Activated T-cell treated with anti-CD3 and anti-CD28 coated beads, Interleukin-2, amount 50 U/mL, for 24 hours (primary cell): ENCODE data around the gene EXOC6.
"Not testable (repeated sequence)": the region's sequence is repeated elsewhere in the genome, so short reads cannot be mapped to it uniquely, and the experiment has no call there.

ENCODE experiments used
- DNase-seq: peaks from one replicate; pipeline ENCODE4 v3.0.0-alpha.2; 2020
- H3K27ac Mint-ChIP-seq: 2 replicates; pipeline ENCODE4 v1.8.0; 2020; ENCODE audit warnings: mild to moderate bottlenecking, mixed read lengths
- H3K27me3 Mint-ChIP-seq: 2 replicates; pipeline ENCODE4 v1.8.0; 2020; ENCODE audit warnings: mixed read lengths
- H3K36me3 Mint-ChIP-seq: 2 replicates; pipeline ENCODE4 v1.8.0; 2020; ENCODE audit warnings: low read depth, mixed read lengths
- H3K4me1 Mint-ChIP-seq: 2 replicates; pipeline ENCODE4 v1.8.0; 2020; ENCODE audit warnings: low read depth, mixed read lengths
- H3K4me3 Mint-ChIP-seq: 2 replicates; pipeline ENCODE4 v1.8.0; 2020; ENCODE audit warnings: mild to moderate bottlenecking, moderate library complexity, mixed read lengths
- H3K9me3 Mint-ChIP-seq: 2 replicates; pipeline ENCODE4 v1.8.0; 2020; ENCODE audit warnings: mixed read lengths

EXOC6 gene

DNA sequence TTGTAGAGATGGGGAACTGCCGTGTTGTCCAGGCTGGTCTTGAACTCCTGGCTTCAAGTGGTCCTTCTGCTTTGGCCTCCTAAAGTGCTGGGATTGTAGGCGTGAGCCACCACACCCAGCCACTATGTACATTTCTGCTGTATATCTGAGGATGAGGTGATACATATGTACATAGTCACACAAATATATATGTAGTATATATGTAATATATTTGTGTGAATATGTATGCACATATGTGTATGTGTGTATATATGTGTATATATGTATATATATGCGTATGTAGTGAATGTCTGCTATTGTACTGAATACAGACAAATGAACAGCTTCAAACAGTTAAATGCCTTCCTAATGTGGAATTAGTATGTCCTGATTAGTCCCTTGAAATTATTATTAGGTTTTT, 70.3 kb downstream of the EXOC6 start:
- Mint-ChIP-seq H3K4me3 (no peak overlapping the region), H3K27me3 (no peaks in the 10 kb centered on the region), H3K9me3 (peaks cover 5% of the 10 kb centered on the region), H3K36me3 (peaks cover 41% of the 10 kb centered on the region), H3K4me1 (peaks cover 5% of the 10 kb centered on the region), H3K27ac (no peak overlapping the region)
- DNase-seq = no peak

DNA sequence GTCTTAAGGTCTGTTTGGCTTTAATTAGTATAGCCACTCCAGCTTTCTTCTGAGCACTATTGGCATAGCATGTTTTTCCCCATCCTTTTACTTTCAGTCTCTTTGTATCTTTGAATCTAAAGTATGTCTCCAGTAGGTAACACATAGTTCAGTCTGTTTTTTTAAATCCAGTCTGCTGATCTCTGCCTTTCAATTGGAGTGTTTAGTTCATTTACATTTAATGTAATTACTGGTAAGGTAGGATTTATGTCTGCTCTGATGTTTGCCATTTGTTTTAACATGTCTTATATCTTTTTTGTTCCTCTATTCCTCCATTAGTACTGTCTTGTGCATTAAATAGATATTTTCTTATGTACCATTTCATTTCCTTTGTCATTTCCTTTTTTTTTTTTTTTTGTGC, 72.5 kb downstream of the EXOC6 start:
- H3K27ac Mint-ChIP-seq = no peak overlapping the region

DNA sequence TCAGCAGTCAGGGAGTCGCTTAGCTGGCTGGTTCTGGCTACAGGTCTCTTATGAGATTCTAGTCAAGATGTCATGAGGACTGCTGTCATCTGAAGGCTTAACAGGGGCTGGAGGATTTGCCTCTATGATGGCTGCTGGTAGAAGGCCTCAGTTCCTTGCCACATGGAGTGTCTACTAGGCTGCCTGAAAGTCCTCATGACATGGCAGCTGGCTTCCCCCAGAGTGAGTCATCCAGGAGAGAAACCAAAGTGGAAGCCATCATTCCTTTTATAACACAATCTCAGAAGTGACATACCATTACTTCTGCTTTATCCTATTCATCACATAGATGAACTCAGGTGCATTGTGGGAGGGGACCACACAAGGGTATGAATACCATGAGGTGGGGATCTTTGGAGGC, 75.1 kb downstream of the EXOC6 start:
- Mint-ChIP-seq H3K27ac (no peak overlapping the region), H3K27me3 (no peaks in the 10 kb centered on the region), H3K4me1 (peaks cover 5% of the 10 kb centered on the region), H3K4me3 (no peak overlapping the region), H3K9me3 (peaks cover 5% of the 10 kb centered on the region), H3K36me3 (peaks cover 28% of the 10 kb centered on the region)
- no peak for DNase-seq

More for the DNA sequence above, 72.5 kb downstream of the EXOC6 start:
- Mint-ChIP-seq H3K36me3 (peaks cover 35% of the 10 kb centered on the region), H3K27me3 (no peaks in the 10 kb centered on the region), H3K4me3 (no peak overlapping the region), H3K9me3 (peaks cover 5% of the 10 kb centered on the region), H3K4me1 (peaks cover 5% of the 10 kb centered on the region)
- no peak for DNase-seq

DNA sequence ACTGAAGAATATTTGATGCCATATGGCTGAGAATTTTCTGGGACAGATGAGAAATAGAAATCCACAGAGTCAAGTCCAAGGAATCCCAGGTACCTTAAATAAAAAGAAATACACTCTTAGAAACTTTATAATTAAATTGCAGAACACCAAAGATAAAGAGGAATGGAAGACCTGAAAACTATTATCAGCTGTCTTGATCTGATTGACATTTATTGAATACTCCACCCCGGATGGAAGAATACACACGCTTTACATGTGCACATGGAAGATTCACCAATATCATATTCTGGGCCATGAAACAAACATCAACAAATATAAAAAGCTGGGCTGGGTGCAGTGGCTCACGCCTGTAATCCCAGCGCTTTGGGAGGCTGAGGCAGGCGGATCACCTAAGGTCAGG, 81.6 kb downstream of the EXOC6 start:
- DNase-seq = no peak
- Mint-ChIP-seq H3K27me3 (no peaks in the 10 kb centered on the region), H3K9me3 (no peaks in the 10 kb centered on the region), H3K36me3 (peaks cover 23% of the 10 kb centered on the region), H3K4me1 (no peaks in the 10 kb centered on the region), H3K4me3 (no peak overlapping the region), H3K27ac (no peak overlapping the region)

DNA sequence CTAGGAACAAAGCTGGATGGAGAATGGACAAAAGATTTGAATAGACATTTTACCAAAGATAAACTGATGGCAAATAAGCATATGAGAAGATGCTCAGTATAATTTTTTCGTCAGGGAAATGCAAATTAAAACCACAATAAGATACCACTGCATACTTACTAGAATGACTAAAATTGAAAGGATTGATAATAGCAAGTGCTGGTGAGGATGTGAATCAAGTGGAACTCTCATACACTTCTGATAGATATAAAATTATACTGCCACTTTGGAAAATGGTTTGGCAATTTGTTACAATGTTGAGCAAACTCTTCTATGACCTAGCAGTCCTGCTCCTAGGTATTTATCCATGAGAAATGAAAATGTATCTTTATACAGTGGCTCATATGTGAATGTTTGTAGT, 83.3 kb downstream of the EXOC6 start:
- H3K27ac Mint-ChIP-seq = no peak overlapping the region
- H3K4me1 Mint-ChIP-seq = no peaks in the 10 kb centered on the region
- DNase-seq = no peak
- H3K4me3 Mint-ChIP-seq = no peak overlapping the region
- peaks cover 23% of the 10 kb centered on the region for H3K36me3 Mint-ChIP-seq
- no peaks in the 10 kb centered on the region for H3K9me3 Mint-ChIP-seq
- no peaks in the 10 kb centered on the region for H3K27me3 Mint-ChIP-seq

DNA sequence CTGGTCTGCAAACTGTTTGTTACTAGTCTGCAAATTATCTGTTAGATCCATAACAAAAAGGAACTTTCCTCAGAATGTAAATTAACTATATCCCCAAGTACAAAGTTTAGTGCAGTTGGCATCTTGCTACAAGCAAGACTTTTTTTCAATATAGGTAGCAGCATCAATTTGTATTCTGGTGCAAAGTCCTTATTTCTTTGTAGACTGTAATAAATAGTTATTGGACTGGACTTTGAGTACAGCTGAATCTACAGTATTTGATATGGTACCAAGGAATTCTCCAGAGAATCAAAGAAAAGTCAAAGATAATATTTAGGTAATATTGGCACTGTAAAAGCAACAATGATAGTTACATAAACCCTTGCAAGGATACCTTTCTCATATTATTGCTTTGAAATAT, 89.6 kb downstream of the EXOC6 start:
- no peaks in the 10 kb centered on the region for H3K9me3 Mint-ChIP-seq
- DNase-seq = no peak
- H3K27ac Mint-ChIP-seq = no peak overlapping the region

DNA sequence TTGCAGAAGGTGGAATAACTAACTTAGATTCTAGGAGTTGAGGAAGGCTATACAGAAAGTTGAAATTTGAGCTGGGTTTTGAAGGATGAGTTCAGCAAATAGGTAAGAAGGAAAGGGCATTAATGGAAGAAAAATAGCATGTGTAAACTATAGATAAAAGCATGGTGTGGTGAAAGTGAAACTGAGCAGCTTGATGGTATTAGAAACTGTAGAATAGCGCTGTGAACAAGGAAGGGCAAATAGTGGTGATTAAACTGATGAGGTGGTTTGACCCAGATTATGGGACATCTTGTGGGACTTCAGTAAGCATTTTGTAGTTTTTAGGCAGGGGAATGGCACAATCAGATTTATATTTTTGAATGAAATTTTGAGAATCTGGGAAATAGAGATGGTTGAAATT, 90.5 kb downstream of the EXOC6 start:
- Mint-ChIP-seq H3K4me1 (no peaks in the 10 kb centered on the region), H3K4me3 (no peak overlapping the region), H3K9me3 (no peaks in the 10 kb centered on the region), H3K27ac (no peak overlapping the region), H3K27me3 (no peaks in the 10 kb centered on the region), H3K36me3 (peaks cover 15% of the 10 kb centered on the region)
- no peak for DNase-seq

More for the DNA sequence above, 89.6 kb downstream of the EXOC6 start:
- no peaks in the 10 kb centered on the region for H3K4me1 Mint-ChIP-seq
- H3K4me3 Mint-ChIP-seq = no peak overlapping the region
- H3K27me3 Mint-ChIP-seq = no peaks in the 10 kb centered on the region
- H3K36me3 Mint-ChIP-seq = peaks cover 7% of the 10 kb centered on the region

DNA sequence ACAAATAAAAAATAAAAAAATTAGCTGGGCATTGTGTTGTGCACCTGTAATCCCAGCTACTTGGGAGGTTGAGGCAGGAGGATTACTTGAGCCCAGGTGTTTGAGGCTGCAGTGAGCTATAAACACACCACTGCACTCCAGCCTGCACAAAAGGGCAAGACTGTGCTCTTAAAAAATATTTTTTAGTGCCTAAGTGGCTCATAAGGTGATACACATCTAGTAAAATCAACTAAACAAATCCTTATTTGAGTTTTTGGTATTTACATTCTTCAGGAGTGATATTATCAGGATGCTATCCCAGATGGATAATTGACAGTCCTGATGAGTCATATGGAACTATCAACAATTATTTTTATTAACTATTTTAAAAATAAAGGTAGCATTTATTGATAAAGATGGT, 93.9 kb downstream of the EXOC6 start:
- H3K4me1 Mint-ChIP-seq = no peaks in the 10 kb centered on the region
- H3K27me3 Mint-ChIP-seq = no peaks in the 10 kb centered on the region
- no peak overlapping the region for H3K27ac Mint-ChIP-seq
- H3K9me3 Mint-ChIP-seq = no peaks in the 10 kb centered on the region
- peaks cover 35% of the 10 kb centered on the region for H3K36me3 Mint-ChIP-seq
- H3K4me3 Mint-ChIP-seq = no peak overlapping the region
- DNase-seq = no peak

DNA sequence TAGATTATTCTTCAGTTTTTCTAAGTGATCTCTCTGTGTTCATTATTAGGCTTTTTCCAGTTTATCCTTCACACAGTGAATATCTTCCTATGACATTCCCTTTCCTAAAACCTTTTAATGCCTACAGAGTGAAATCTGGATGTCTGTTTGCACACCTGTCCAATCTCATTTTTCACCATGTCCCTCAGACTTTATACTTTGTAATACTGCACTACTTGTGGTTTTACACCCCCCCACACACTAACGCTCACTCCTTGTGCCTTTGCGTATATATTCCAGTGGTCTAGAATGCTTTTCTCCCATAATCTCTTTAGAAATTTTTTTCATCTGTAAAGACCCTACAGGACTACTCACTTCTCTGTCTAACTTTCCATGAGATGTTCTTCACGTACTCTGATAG, 98.2 kb downstream of the EXOC6 start:
- no peak for DNase-seq
- no peak overlapping the region for H3K4me3 Mint-ChIP-seq
- H3K9me3 Mint-ChIP-seq = peaks cover 4% of the 10 kb centered on the region
- no peaks in the 10 kb centered on the region for H3K4me1 Mint-ChIP-seq
- H3K27ac Mint-ChIP-seq = no peak overlapping the region
- peaks cover 65% of the 10 kb centered on the region for H3K36me3 Mint-ChIP-seq
- no peaks in the 10 kb centered on the region for H3K27me3 Mint-ChIP-seq

DNA sequence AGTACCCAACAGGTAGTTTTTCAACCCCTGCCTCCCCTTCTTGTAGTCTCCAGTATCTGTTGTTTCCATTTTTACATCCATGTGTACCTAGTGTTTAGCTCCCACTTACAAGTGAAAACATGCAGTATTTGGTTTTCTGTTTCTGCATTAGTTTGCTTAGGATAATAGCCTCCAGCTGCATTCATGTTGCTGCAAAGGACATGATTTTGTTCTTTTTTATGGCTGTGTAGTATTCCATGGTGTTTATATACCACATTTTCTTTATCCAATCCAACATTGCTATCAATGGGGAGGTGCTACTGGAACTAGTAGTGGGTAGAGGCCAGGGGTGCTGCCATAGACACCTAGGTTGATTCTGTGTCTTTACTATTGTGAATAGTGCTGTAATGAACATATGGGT, 104.3 kb downstream of the EXOC6 start:
- H3K4me3 Mint-ChIP-seq, H3K9me3 Mint-ChIP-seq, H3K27ac Mint-ChIP-seq, H3K4me1 Mint-ChIP-seq, DNase-seq, H3K27me3 Mint-ChIP-seq: not testable (repeated sequence)
- peaks cover 59% of the 10 kb centered on the region for H3K36me3 Mint-ChIP-seq

DNA sequence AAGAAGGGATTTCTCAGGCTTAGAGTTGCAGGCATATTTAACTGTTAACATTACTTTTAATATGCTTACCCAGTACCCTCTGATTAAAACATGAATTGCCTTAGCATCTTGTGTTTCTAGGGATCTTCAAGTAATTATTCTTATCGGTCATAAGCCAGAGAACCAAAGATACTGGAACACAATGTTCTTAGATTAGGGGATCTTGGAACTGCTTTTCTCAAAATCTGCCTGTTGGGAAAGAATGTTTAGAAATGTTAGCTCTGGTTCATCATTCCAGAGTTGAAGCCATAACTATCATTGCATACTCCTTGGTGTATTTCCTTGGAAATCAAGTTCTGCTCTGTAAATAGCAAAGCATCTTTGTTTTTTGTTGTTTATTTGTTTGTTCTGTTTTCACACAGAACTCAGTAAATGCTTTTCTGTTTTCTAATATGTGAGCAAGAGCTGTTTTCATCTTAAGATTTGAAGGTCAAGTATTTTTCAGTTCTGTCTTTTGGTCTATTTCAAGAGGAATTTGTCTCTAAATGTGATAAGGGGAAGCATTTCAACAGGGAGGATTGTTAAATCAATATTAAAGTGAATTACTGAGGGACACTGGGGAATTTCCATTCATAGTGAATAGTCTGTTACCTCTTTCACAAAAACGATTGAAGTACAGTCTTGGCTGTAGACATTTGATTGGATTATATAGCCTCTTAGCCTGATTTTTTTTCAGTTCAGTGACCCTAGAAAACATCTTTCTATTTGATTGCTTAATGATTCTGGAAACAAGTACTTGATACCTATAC, 109.1 kb downstream of the EXOC6 start:
- no peaks in the 10 kb centered on the region for H3K27me3 Mint-ChIP-seq
- peaks cover 44% of the 10 kb centered on the region for H3K36me3 Mint-ChIP-seq
- no peak overlapping the region for H3K27ac Mint-ChIP-seq
- no peak overlapping the region for H3K4me3 Mint-ChIP-seq
- no peaks in the 10 kb centered on the region for H3K4me1 Mint-ChIP-seq
- no peaks in the 10 kb centered on the region for H3K9me3 Mint-ChIP-seq
- no peak for DNase-seq

DNA sequence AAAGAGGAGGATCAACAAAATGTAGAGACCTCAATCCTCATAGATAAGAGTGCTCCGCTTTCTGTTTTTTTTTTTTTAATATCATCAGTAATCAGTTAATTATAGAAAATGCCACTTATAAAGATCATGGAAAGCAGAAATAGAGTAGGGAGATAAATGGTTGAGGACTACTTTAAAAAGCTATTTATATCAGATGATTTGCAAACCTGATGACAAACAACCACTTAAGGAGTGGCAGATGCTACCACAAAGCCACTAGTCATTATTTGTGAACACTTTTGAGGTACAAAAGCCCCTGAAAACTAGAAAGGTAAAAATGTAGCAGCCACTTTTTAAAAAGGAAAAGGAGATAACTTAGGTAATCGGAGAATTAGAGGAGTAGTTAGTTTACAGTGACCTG, 113.3 kb downstream of the EXOC6 start:
- peaks cover 20% of the 10 kb centered on the region for H3K36me3 Mint-ChIP-seq
- no peaks in the 10 kb centered on the region for H3K9me3 Mint-ChIP-seq

DNA sequence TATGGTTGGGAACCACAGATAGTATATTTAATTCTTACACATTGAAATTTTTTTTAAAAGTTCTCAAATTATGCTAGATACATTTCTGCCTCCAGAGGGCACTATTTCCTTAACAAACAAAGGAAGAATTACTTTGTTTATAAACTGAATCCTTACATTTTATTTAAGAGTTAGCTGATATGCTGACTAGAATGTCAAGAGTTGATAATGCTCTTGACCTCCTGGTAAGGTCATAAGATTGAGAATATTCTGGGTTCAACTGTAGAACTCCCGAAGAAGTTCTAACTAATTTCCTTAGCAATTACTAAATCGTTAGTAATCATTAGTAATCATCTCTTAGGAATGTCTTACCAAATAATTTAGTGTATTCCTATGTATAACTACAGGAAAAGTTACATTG, 117.0 kb downstream of the EXOC6 start:
- H3K27me3 Mint-ChIP-seq = no peaks in the 10 kb centered on the region
- no peak overlapping the region for H3K4me3 Mint-ChIP-seq
- H3K4me1 Mint-ChIP-seq = no peaks in the 10 kb centered on the region
- H3K36me3 Mint-ChIP-seq = peaks cover 13% of the 10 kb centered on the region
- DNase-seq = no peak
- H3K27ac Mint-ChIP-seq = no peak overlapping the region
- H3K9me3 Mint-ChIP-seq = no peaks in the 10 kb centered on the region

More for the DNA sequence above, 113.3 kb downstream of the EXOC6 start:
- H3K27ac Mint-ChIP-seq = no peak overlapping the region
- H3K27me3 Mint-ChIP-seq = no peaks in the 10 kb centered on the region
- H3K4me1 Mint-ChIP-seq = no peaks in the 10 kb centered on the region
- H3K4me3 Mint-ChIP-seq = no peak overlapping the region
- DNase-seq = no peak

DNA sequence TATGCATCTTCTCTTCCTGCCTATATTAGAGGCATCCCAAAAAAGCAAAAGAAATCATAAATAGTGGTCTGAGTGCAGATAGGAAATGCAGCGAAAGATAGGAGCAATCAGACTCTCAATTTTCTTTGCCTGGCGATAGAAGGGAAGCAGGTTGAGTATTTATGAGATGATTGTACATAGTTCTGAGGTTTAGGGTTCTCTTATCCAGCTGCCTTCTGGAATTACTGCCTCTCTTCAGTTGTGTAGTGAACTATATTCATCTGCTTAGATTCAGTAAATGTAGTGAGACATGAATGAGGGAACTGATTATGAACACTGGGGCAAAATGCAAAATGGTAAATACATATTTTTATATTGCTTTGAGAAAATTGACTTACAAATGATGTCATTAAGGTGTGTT, 119.3 kb downstream of the EXOC6 start:
- Mint-ChIP-seq H3K9me3 (no peaks in the 10 kb centered on the region), H3K27me3 (no peaks in the 10 kb centered on the region), H3K4me3 (no peak overlapping the region), H3K4me1 (peaks cover 6% of the 10 kb centered on the region), H3K27ac (no peak overlapping the region), H3K36me3 (peaks cover 23% of the 10 kb centered on the region)
- no peak for DNase-seq

DNA sequence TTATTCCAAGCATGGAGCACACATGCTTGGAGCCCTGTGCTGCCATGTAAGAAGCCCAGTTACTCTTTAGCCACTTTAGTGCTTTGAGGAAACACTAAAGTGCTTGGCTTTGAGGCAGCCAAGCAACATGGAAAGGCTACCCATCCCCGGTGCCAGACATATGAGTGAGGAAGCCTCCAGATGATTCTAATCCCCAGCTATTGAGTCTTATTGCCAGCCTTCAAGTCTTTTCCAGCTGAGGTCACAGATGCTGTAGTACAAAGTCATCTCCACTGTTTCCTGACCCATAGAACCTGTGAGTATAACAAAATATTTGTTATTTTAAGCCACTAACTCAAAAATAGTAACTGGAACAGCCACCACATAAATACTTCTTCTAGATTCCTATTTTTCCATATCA, 120.8 kb downstream of the EXOC6 start:
- H3K27ac Mint-ChIP-seq = no peak overlapping the region
- no peak overlapping the region for H3K4me3 Mint-ChIP-seq
- no peak for DNase-seq
- no peaks in the 10 kb centered on the region for H3K9me3 Mint-ChIP-seq
- peaks cover 6% of the 10 kb centered on the region for H3K4me1 Mint-ChIP-seq
- H3K36me3 Mint-ChIP-seq = peaks cover 36% of the 10 kb centered on the region
- H3K27me3 Mint-ChIP-seq = no peaks in the 10 kb centered on the region
